Hepatocyte (in vitro differentiated cells): ENCODE results near the gene WASF2.

Source experiments
- EZH2 ChIP-seq: fragments of 200-600 bp; sonication (generic); IDR thresholded peaks from 2 replicates; pipeline ENCODE4 v1.6.1; 2016; ENCODE audit warnings: antibody characterized with exemption, mild to moderate bottlenecking, borderline replicate concordance
- EZH2phosphoT487 ChIP-seq: fragments of 200-600 bp; sonication (generic); IDR thresholded peaks from one replicate; pipeline ENCODE4 v1.6.1; 2018; ENCODE audit warnings: antibody characterized with exemption, mild to moderate bottlenecking, low read depth, moderate library complexity; ENCODE audit not compliant: unreplicated experiment, severe bottlenecking
- TF ChIP-seq, protein P1 (sequence below): fragments of 200-600 bp; sonication (generic); IDR thresholded peaks from 2 replicates; pipeline ENCODE4 v1.5.1; 2016; ENCODE audit warnings: antibody characterized with exemption, mild to moderate bottlenecking; ENCODE audit not compliant: poor library complexity

DNA sequence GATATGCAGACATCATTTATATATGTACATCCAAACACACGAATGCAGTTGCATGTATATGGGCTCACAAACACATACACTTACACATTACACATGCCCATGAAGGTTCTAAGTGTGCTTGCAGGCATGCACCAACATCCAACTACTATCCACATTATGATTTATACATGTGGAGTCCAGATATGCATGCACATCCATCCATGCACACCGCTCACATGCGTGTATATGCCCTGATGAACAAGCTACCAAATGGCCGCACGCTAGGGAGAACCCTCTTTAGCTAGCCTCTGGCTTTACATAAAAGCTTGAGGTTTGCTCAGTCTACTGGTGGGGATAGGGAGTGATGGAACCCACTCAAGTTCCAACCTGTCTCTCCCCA lies 89.0 kb downstream of the WASF2 start:
- TF ChIP-seq, protein P1, sequence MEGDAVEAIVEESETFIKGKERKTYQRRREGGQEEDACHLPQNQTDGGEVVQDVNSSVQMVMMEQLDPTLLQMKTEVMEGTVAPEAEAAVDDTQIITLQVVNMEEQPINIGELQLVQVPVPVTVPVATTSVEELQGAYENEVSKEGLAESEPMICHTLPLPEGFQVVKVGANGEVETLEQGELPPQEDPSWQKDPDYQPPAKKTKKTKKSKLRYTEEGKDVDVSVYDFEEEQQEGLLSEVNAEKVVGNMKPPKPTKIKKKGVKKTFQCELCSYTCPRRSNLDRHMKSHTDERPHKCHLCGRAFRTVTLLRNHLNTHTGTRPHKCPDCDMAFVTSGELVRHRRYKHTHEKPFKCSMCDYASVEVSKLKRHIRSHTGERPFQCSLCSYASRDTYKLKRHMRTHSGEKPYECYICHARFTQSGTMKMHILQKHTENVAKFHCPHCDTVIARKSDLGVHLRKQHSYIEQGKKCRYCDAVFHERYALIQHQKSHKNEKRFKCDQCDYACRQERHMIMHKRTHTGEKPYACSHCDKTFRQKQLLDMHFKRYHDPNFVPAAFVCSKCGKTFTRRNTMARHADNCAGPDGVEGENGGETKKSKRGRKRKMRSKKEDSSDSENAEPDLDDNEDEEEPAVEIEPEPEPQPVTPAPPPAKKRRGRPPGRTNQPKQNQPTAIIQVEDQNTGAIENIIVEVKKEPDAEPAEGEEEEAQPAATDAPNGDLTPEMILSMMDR = no peak
- TF ChIP-seq EZH2phosphoT487 (no peak), EZH2 (no peak)
